ENCODE data around the gene FGF21.

FGF21 gene

DNA sequence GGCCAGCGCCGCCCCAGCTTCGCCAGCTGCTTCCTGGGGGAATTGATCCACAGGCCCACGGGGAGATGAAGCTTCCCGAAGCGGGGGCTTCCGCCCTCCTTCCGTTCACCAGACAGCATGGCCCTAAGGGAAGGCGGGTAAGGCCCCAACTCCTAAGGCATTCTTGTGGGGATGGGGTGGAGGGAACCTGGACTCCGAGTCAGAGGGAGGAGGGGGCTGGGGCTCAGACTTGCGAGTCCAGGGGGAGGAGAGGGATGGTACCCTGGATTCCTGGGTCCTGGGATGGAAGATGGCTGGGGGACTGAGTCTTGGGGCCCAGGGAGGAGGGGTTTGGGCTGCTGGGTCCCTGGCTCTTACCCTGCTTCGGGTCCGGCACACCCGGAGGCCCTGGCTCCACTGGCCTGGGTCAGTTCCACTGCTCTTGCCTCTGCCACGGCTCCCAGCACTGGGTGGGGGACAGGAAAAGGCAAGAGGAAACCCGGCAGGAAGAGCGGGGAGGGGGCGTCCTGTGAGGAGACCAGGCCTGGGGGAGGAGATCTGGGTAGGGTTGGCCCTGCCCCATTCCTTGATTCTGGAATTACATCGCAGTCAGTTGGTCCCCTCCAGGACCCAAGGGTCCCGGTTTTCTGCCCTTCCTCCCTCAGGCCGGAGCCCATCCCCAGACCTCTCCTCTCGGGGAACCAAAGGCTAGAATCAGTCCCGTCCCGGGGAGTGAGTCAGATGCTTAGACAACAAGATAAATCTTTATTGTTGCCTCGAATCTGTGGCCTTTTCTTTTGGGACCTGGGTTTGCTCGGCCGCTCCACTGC, 15.0 kb upstream of the FGF21 start, which contains the start of gene RASIP1:
Gene RASIP1, minus strand, starts transcription at position 447 of the 809 bp plus-strand sequence. Its CDS starts 328 bp downstream, at position 119.
- no peak for DNase-seq

DNA sequence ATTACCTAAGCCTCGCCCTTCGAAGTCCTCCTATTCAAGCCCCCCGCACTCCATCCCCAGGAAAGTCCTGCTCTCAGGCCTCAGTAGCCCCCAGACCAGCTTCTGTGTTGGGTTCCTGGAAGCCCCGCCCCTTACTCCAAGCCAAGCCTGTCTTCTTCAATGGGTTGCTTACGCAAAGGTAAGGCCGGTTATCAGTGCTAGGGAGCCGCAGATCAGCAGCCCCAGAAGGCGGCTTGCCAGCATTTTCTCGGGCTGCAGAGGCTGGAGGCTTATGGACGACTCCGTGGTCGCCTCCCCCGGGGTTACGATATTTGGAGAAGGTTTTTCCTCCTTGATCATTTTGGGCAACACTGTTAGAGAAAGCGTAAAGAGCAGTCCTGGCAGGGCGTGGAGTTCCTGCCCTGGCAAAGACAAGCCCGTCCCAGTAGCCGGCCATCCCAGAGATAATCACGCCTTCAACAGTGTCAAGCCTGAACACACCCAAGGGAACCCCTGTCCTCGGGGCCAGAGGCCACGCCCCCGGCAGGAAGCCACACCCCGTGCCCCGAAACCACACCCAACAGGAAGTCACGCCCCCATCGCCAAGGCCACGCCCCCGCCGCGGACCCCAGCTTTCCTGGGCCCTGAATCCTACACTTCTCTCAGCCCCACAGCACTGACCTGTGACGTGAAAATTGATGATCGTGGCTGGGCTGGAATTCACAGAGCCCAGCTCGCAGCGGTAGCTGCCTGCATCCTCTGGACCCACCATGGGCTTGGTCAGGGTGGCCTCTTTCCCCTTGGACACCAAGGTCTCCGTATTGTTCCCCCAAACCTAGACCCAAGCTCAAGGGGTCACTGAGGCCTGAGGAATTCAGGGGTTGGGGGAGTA, 14.0 kb upstream of the FGF21 start:
- TF ChIP-seq GATA1 (IDR thresholded peaks at IDR 0.05; ENCODE audit: low read depth, low read length) (no peak), POLR2A (IDR thresholded peaks at IDR 0.05; ENCODE audit: low read length) (peak; percentile 22)
- peak; percentile 86 to 90 for DNase-seq

More for the DNA sequence above, 15.0 kb upstream of the FGF21 start, which contains the start of gene RASIP1:
- TF ChIP-seq GATA1 (IDR thresholded peaks at IDR 0.05; ENCODE audit: low read depth, low read length) = no peak
- no peak for TF ChIP-seq POLR2A (IDR thresholded peaks at IDR 0.05; ENCODE audit: low read length)

DNA sequence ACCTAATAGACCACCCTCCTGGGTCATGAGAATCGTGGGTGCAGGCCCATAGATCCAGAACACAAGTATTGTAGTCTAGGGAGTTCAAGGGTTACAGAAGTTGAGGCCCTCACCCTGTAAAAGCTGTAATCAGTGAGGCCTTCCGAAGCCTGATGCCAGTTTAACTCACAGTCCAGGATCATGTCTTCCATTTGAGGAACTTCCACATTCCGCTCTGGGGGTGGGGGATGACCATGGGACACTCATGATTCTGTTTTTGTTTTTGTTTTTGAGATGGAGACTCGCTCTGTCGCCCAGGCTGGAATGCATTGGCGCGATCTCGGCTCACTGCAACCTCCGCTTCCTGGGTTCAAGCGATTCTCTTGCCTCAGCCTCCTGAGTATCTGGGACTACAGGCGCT, 13.2 kb upstream of the FGF21 start:
- TF ChIP-seq POLR2A (IDR thresholded peaks at IDR 0.05; ENCODE audit: low read length) (no peak), GATA1 (IDR thresholded peaks at IDR 0.05; ENCODE audit: low read depth, low read length) (no peak)
- no peak for DNase-seq

DNA sequence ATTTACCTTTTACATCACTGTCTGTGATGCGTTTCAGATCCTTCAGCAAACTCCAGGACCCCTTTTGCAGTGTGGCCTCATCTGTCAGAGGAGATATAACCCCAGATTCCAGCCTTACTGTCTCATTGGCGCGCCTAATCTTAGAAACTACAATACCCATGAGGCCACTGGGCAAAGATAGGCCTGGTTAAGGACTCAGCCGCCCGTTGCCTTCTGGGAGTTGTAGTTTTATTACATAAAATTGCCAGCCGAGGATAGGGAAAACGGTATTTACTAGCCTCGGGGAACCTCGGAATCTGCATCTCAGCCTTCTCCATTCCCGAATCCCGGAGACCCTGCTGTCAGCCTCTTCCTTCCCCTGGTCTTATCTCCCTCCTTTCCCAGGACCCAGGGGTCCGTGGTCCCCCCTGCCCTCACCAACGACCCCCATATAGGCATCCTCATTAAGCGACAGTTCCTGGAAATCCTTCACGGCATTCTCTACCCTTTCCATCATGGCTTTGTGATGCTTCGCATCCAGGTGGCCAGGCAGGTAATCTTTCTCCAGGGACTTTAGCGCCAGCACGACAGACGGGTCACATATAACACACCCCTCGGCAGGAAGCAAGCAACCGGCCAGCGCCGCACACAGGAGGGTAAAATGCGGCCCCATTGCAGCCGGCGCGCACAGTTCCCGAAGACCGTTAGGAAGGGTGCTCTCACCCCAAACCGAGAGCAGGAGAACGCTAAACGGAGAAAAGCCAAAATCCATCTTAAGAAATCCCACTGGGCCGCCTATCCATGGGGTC, 9.9 kb upstream of the FGF21 start:
- peak; percentile 81 to 86 for DNase-seq
- no peak for TF ChIP-seq GATA1 (IDR thresholded peaks at IDR 0.05; ENCODE audit: low read depth, low read length)
- TF ChIP-seq POLR2A (IDR thresholded peaks at IDR 0.05; ENCODE audit: low read length) = no peak

DNA sequence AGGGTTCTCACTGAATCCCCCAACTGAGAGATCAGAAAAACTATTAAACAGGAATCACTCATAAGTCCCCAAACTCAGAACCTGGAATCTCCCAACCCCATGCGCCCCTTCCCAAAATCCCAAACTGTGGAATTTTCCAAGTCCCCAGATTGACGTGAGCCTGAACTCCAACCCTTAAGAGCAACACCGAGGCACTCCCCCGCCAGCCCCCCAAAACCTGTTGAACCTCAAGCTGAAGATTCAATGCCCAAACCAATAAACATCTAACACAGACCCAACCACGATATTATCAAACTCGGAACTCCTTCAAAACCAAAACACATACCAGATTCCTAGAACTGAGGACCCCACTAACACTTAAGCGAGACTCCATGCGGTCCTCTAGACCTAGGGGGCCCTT, 9.2 kb upstream of the FGF21 start:
- no peak for DNase-seq
- no peak for TF ChIP-seq GATA1 (IDR thresholded peaks at IDR 0.05; ENCODE audit: low read depth, low read length)

DNA sequence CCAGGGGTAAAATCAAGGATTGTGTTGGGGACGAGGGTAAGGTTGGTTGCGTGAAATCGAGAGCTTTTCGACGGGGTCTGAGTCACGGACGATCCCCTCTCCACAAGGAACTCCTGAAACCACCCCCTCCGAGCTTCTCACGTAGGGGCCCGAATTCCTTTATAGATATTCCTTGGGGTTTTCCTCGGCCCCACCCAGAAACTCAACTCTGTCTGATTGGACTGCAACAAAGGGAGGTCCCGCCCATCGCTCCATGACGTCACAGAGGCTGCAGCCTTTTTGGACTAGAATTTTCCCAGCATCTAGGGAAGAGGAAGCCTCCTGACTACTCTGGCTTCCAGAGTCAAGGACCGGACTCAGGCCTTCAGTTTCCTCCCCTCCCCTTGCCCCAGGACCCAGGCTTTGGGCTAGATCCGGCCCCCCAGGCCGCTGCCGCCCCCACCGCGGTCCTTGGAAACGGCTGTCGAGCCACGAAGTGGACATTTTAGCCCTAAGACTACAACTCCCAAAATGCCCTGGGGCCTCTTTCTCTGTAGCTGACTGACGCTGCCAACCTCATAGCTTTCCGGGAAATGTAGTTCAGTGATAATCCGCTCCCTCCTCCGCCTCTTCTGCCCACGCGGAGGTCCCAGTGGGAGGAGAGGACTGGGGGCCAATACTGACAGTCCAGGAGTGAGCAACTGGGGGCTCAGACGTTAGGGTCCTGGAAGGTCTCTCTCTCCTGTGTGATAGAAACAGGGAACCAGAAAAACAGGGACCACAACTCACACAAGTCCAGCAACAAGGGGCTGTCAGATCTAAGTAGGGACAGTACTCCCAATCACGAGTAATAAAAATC, 8.4 kb upstream of the FGF21 start, which contains the start of gene IZUMO1:
Gene IZUMO1, minus strand, starts transcription at position 172 of the 838 bp plus-strand sequence. CDS start 1,050 bp downstream, outside the sequence.
- DNase-seq = peak; percentile 87 to 89
- TF ChIP-seq GATA1 (IDR thresholded peaks at IDR 0.05; ENCODE audit: low read depth, low read length) = no peak
- peak; percentile 33 for TF ChIP-seq POLR2A (IDR thresholded peaks at IDR 0.05; ENCODE audit: low read length)

DNA sequence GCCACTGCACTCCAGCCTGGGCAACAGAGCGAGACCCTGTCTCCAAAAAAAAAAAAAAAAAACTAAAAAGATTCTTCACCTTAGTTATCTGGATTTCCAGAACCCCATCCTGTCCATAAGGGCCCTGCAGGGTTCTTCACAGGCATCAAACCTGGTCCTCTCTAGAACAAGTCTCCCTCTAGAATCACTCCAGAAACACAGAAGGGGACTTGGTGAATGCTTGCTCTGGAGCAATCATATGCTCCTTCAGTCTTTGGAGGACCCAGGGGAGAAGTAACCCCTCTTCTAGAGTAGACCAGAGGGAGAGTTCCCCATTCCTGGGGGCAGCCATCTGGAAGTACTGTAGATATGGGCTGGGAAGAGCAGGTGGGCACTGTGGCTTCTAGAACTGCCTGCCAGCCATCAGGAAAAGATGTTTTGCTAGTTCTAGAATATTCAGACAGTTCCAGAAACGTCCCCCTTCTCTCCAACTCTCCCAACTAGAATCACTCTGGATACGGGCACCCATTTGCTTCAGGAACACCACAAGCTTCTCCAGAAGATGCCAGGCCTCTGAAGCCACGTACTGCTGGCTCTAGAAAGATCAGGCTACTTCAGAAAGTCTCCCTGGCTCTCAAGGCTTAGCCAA, 5.6 kb upstream of the FGF21 start:
- no peak for DNase-seq

DNA sequence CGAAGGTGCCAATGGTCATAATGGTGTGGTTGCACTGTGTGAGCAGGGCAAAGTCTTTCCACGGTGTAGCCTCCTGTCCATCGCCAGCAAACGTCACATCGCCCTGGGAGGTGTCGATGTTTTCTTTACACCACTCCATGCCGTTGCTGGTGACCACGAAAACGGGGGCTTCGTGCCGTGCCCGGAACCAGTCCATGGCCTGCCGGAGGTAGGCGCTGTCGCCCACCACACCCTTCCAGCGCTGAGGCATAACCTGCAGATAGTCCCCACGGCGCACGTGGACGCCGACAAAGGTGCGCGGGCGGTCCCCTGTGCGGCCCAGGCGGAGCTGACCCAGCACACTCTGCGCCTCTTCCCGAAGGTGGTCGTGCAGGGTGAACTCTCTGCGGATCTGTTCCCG, 5.0 kb upstream of the FGF21 start:
- DNase-seq = no peak
- no peak for TF ChIP-seq GATA1 (IDR thresholded peaks at IDR 0.05; ENCODE audit: low read depth, low read length)
- no peak for TF ChIP-seq POLR2A (IDR thresholded peaks at IDR 0.05; ENCODE audit: low read length)

More for the DNA sequence above, 5.6 kb upstream of the FGF21 start:
- TF ChIP-seq GATA1 (IDR thresholded peaks at IDR 0.05; ENCODE audit: low read depth, low read length) = no peak
- no peak for TF ChIP-seq POLR2A (IDR thresholded peaks at IDR 0.05; ENCODE audit: low read length)

DNA sequence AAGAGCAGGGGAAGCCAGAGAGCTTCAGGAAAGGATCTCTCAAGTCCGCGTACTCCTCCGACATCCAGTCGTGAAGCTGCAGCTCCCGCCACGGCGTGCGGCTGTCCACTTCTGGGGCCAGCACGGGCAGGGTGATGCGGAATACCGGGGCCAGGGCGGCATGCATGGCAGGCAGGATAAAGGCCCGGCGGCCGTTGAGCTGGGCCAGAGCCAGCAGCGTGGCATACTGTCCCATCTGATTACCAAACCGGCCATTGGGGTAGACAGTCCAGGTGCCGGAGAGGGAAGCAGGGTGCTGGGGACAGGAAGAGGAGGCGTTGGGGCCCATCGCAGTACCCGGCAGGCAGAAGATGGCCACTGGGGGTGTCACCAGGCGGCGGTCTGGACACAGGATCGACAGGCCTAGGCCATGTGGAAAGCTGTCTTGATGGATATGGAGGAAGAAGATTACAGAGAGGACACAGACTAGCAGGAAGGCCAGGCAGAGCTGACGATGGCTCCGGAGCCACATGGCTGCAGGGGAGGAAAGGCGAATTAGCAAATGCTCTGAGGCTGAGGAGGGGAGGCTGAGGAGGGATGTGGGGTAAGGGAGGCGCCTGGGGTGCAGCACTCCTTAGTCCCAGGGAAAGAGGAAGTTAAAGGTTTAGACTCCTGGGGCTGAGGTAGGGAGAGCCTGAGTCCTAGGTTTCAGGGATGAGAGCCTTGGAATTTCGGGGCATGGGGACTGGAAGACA, 4.4 kb upstream of the FGF21 start:
- no peak for DNase-seq
- no peak for TF ChIP-seq GATA1 (IDR thresholded peaks at IDR 0.05; ENCODE audit: low read depth, low read length)

DNA sequence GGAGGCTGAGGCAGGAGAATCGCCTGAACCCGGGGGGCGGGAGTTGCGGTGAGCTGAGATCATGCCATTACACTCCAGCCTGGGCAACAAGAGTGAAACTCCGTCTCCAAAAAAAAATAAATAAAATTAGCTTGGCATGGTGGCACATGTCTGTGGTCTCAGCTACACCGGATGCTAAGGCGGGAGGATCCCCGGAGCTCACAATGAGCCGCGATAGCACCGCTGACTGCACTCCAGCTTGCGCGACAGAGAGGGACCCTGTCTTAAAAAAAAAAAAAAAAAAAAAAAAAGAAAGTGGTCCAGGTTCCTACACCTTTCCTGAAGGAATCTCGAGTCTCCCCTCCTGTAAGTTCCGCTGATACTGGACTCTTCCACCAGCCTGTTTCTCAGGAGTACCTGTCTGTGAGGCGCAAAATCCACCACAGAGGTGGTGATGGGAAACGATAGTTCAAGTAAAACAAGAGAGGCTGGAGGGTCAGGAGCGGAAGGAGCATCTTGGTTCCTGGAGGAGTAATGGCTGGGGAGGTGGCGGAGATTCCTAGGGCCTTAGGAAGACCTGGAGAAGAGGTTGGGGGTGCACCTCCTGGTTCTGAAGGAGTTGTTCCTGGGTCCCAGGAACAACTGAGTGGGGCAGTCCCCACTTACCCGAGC, 3.4 kb upstream of the FGF21 start:
- TF ChIP-seq GATA1 (IDR thresholded peaks at IDR 0.05; ENCODE audit: low read depth, low read length) (no peak), POLR2A (IDR thresholded peaks at IDR 0.05; ENCODE audit: low read length) (no peak)
- no peak for DNase-seq

Measured in erythroblast (primary cell).